HG02981 (cell line): Measurements from ENCODE around the gene ZNF207.
A peak's percentile ranks its signal among the peaks of the same experiment; 100 is the strongest.
"Not testable (repeated sequence)": the region's sequence is repeated elsewhere in the genome, so short reads cannot be mapped to it uniquely, and the experiment has no call there.

ENCODE experiments used
- ATAC-seq: cut with Tn5 transposase; IDR thresholded peaks from one replicate; pipeline ENCODE4 v1.9.1; 2021; ENCODE audit warnings: mild to moderate bottlenecking, moderate library complexity; ENCODE audit not compliant: unreplicated experiment

ZNF207 gene

DNA sequence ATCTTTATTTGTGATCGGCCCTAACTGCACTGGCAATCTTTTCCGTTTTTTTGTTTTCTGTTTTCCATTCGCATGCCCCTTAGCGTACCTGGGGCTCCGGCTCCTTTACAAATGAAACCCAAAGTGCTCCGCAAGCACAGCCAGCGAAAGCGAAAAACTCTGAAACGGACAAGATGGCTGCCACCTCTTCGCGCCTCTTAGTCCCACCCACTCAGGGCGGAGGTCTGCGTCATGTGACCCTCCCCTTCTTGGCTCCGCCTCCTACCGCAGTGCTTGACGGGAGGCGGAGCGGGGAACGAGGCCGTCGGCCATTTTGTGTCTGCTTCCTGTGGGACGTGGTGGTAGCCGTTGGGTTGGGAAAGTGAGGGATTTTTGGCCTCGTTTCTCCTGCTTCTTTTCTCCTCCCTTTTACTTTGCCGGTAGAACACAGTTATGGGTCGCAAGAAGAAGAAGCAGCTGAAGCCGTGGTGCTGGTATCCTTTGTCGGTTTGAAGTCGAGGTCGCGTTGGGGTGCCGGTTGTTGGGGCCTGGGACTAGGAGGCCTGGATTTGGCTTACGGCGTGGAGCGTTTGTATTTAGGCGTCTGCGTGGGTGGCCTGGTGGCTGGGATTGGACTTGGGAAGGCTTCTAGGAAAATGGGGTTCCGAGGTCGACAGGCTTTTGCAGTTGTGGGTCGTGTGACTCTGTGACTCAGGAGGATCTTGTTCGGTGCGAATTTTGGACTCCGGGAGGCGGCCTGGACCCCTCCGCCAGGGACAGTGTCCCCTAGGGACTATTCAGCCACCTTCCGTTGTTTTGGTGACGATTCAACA is at the start of gene ZNF207:
Gene ZNF207 (plus strand): TSS at position 304 of the 812 bp plus-strand sequence. CDS start 129 bp downstream, at position 433.
- peak; percentile 84 for ATAC-seq

GRCh38 chr17:32302037-32302436 is 47.9 kb upstream of the ZNF207 start:
- no peak for ATAC-seq

GRCh38 chr17:32302860-32303649 is 46.9 kb upstream of the ZNF207 start:
- no peak for ATAC-seq

GRCh38 chr17:32303781-32304288 is 46.1 kb upstream of the ZNF207 start:
- no peak for ATAC-seq

DNA sequence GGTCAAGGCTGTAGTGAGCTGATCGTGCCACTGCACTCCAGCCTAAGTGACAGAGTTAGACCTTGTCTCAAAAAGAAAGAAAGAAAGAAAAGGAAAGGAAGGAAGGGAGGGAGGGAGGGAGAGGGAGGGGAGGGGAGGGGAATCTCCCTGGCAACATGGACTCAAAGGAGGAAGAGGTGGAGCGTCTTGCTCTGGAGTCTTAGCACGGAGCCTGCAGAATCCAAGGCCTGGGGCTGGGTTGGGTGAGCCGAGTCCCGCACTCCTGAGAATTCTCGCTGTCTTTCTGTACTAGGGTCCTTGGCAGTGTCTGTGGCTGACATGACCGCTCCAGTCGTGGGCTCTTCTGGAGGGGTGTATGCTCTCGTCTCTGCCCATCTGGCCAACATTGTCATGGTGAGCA is 44.9 kb upstream of the ZNF207 start:
- no peak for ATAC-seq

GRCh38 chr17:32307658-32308057 is 42.3 kb upstream of the ZNF207 start:
- no peak for ATAC-seq

DNA sequence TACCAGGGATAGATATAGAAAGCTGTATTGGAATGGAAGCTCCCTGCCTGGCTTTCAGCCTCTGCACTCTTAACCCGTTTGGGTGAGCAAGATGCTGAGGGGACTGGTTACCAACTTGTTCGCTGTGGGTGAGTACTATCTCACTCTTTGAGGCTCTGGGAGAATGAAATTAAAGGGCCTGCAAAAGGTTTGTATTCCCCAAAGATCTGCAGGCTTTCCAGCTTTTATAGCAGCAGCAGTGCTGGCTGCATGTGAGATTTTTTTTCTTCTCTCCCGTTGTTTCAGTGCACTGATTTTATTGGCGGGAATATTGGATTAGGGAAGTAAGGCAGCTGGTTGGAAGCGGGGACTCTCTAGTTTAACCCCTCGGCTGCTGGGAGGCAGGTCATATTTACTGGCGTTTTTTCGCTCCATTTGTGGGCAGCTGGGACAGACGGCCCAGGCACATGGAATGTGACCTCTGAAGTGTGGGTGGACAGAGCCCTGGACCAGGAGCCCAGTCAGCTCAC is 38.9 kb upstream of the ZNF207 start:
- ATAC-seq = no peak

DNA sequence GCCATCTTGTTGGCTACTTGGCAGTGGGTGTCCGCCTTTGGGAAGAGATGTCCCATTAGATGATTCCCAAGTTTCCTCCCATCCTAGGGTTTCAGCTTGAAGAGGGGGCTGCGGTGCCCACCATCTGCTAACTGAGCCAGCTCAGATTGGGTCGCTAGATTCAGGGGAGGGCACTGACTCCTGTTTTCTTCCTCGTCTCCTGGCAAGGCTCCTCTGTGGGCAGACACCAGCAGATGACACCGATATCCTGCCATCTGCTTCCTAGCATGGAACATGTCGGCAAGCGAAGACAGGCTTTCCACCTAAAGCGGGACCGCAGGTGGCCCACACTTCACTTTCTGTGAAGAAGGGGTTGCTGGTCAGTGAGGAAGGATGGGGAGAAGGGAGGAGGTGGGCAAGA is 35.3 kb upstream of the ZNF207 start:
- no peak for ATAC-seq

GRCh38 chr17:32315171-32315570 is 34.8 kb upstream of the ZNF207 start:
- no peak for ATAC-seq

- not testable (repeated sequence) for ATAC-seq
These were observed 33.3 kb upstream of the ZNF207 start for GRCh38 chr17:32316653-32317052.

GRCh38 chr17:32317353-32317752 is 32.6 kb upstream of the ZNF207 start:
- no peak for ATAC-seq

GRCh38 chr17:32318071-32318470 is 31.9 kb upstream of the ZNF207 start:
- no peak for ATAC-seq

- ATAC-seq = no peak
These were observed 30.4 kb upstream of the ZNF207 start for GRCh38 chr17:32319548-32319905.

GRCh38 chr17:32320080-32320479 is 29.9 kb upstream of the ZNF207 start:
- not testable (repeated sequence) for ATAC-seq

- no peak for ATAC-seq
These were observed 29.1 kb upstream of the ZNF207 start for GRCh38 chr17:32320847-32321246.

DNA sequence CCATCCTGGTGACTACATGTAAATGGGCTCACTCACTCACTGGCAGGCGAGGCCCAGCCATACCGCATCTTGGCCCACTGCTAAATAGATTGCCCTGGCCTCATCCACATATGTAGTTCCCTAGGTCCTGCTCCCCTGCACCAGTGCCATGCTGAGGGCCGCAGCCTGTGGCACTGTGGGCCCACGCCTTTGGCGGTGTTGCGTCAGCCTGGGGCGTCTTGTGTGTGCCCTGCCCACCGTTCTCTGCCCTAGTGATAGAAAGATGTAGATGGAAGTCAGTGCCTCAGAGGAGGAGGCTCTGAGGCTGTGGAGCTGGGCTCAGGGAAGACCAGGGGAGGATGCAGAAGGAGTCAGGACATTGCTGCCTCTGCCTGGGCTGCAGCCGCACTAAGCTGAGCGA is 26.9 kb upstream of the ZNF207 start:
- no peak for ATAC-seq

GRCh38 chr17:32323811-32324491 is 26.0 kb upstream of the ZNF207 start:
- ATAC-seq = no peak

- no peak for ATAC-seq
These were observed 22.0 kb upstream of the ZNF207 start for GRCh38 chr17:32327911-32328310.

- no peak for ATAC-seq
These were observed 19.8 kb upstream of the ZNF207 start for GRCh38 chr17:32330147-32330546.

DNA sequence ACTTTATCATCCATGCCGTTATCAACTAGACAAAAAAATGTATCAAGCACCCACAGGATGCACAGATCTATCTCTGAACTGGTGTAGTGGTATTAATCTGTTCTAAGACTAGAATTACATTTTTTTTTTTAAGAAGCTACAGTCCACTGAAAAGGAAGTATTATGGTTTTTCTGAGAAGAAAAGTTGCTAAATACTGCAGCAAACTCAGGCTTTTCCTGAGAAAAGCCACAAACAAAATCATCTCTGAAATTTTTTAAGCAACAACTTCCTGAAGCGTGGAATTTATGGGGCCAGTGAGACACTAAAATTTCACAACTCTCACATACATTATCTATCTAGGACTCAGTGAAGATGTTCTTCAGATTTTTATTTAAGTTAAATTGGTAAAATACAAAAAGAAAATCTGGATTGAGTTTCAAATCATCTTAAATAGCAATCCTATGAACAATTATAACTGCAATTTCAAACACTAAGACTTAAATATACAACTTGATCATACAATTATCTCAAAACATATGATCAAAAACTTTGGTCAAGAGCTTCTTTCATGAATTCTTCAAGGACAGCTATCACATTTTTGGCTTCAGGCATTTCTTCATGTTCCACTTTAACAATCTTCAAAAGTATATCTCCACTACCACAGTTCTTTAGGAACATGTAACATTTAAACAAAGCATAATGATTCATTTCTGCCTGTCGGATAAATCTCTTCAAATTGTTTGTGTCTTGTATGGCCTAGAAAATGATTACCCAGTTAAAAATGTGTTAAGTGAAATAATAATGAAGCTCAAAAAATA is 18.5 kb upstream of the ZNF207 start:
- ATAC-seq = no peak
